Measurements from ENCODE around the gene DGKG.
A peak's percentile ranks its signal among the peaks of the same experiment; 100 is the strongest.

DGKG gene

GRCh38 chr3:186210852-186211500, 151.1 kb downstream of the DGKG start:
- no peak for DNase-seq (ENCODE audit: low read depth in 2 of 2)

GRCh38 chr3:186209810-186210752, 152.0 kb downstream of the DGKG start:
- peak; percentile 14 to 17 for DNase-seq (ENCODE audit: low read depth in 2 of 2)

GRCh38 chr3:186208296-186208989, 153.6 kb downstream of the DGKG start:
- DNase-seq (ENCODE audit: low read depth in 2 of 2), result no peak

GRCh38 chr3:186207515-186207914, 154.5 kb downstream of the DGKG start:
- no peak for DNase-seq (ENCODE audit: low read depth in 2 of 2)

- DNase-seq (ENCODE audit: low read depth in 2 of 2), result no peak
Observed at GRCh38 chr3:186200726-186201125, 161.3 kb downstream of the DGKG start.

GRCh38 chr3:186198442-186198841, 163.6 kb downstream of the DGKG start:
- no peak for DNase-seq (ENCODE audit: low read depth in 2 of 2)

- no peak for DNase-seq (ENCODE audit: low read depth in 2 of 2)
Observed at GRCh38 chr3:186194451-186194811, 167.6 kb downstream of the DGKG start.

- DNase-seq (ENCODE audit: low read depth in 2 of 2), result no peak
Observed at GRCh38 chr3:186193534-186194450, 168.2 kb downstream of the DGKG start.

- no peak for DNase-seq (ENCODE audit: low read depth in 2 of 2)
Observed at GRCh38 chr3:186192823-186193222, 169.2 kb downstream of the DGKG start.

GRCh38 chr3:186189492-186189891, 172.5 kb downstream of the DGKG start:
- DNase-seq (ENCODE audit: low read depth in 2 of 2), result no peak

- no peak for DNase-seq (ENCODE audit: low read depth in 2 of 2)
Observed at GRCh38 chr3:186187401-186188275, 174.4 kb downstream of the DGKG start.

GRCh38 chr3:186185194-186185787, 176.7 kb downstream of the DGKG start:
- DNase-seq (ENCODE audit: low read depth in 2 of 2), result no peak

- no peak for DNase-seq (ENCODE audit: low read depth in 2 of 2)
Observed at GRCh38 chr3:186184021-186184420, 178.0 kb downstream of the DGKG start.

GRCh38 chr3:186182850-186183249, 179.2 kb downstream of the DGKG start:
- no peak for DNase-seq (ENCODE audit: low read depth in 2 of 2)

- DNase-seq (ENCODE audit: low read depth in 2 of 2), result no peak
Observed at GRCh38 chr3:186181901-186182300, 180.1 kb downstream of the DGKG start.

GRCh38 chr3:186180891-186181481, 181.0 kb downstream of the DGKG start:
- no peak for DNase-seq (ENCODE audit: low read depth in 2 of 2)

GRCh38 chr3:186180151-186180550, 181.9 kb downstream of the DGKG start:
- no peak for DNase-seq (ENCODE audit: low read depth in 2 of 2)

GRCh38 chr3:186178412-186178811, 183.6 kb downstream of the DGKG start:
- no peak for DNase-seq (ENCODE audit: low read depth in 2 of 2)

GRCh38 chr3:186176373-186176990, 185.6 kb downstream of the DGKG start:
- no peak for DNase-seq (ENCODE audit: low read depth in 2 of 2)

Data from fibroblast of skin of left quadriceps (primary cell).